Activated CD4-positive, alpha-beta T cell treated with anti-CD3 and anti-CD28 coated beads, Interleukin-2, Interleukin-4, amounts not matched to agents 100 ng/mL and 50 ng/mL, durations not matched to agents 16 hours and 8 hours (primary cell): ENCODE data around the gene UBR2.
"Not testable (repeated sequence)": the region's sequence is repeated elsewhere in the genome, so short reads cannot be mapped to it uniquely, and the experiment has no call there.

Experiments
- DNase-seq: peaks from one replicate; pipeline ENCODE4 v3.0.0-alpha.2; 2020; ENCODE audit warnings: low spot score

Gene UBR2

GRCh38 chr6:42693725-42694323, 130.0 kb downstream of the UBR2 start:
- no peak for DNase-seq

GRCh38 chr6:42694586-42694985, 130.8 kb downstream of the UBR2 start:
- DNase-seq, result no peak

GRCh38 chr6:42696526-42697267, 132.9 kb downstream of the UBR2 start:
- no peak for DNase-seq

- no peak for DNase-seq
Observed at GRCh38 chr6:42697268-42697655, 133.4 kb downstream of the UBR2 start.

- no peak for DNase-seq
Observed at GRCh38 chr6:42698217-42698616, 134.4 kb downstream of the UBR2 start.

- DNase-seq, result no peak
Observed at GRCh38 chr6:42702200-42702599, 138.4 kb downstream of the UBR2 start.

GRCh38 chr6:42702786-42703185, 139.0 kb downstream of the UBR2 start:
- not testable (repeated sequence) for DNase-seq

GRCh38 chr6:42704251-42704936, 140.6 kb downstream of the UBR2 start:
- no peak for DNase-seq

GRCh38 chr6:42704937-42705374, 141.1 kb downstream of the UBR2 start:
- no peak for DNase-seq

- DNase-seq, result no peak
Observed at GRCh38 chr6:42707595-42707994, 143.8 kb downstream of the UBR2 start.

GRCh38 chr6:42708096-42708495, 144.3 kb downstream of the UBR2 start:
- DNase-seq, result no peak

- no peak for DNase-seq
Observed at GRCh38 chr6:42709871-42710270, 146.0 kb downstream of the UBR2 start.

GRCh38 chr6:42710316-42710715, 146.5 kb downstream of the UBR2 start:
- no peak for DNase-seq

GRCh38 chr6:42711930-42712329, 148.1 kb downstream of the UBR2 start:
- no peak for DNase-seq

- no peak for DNase-seq
Observed at GRCh38 chr6:42714098-42714761, 150.4 kb downstream of the UBR2 start.

- no peak for DNase-seq
Observed at GRCh38 chr6:42715871-42716270, 152.0 kb downstream of the UBR2 start.

- DNase-seq, result no peak
Observed at GRCh38 chr6:42720739-42721138, 156.9 kb downstream of the UBR2 start.

GRCh38 chr6:42722497-42722896, 158.7 kb downstream of the UBR2 start, which contains the start of gene PRPH2:
TSS of gene PRPH2 (minus strand) at chr6:42722597. CDS start at chr6:42722334, 263 bp downstream.
- DNase-seq, result no peak

- DNase-seq, result no peak
Observed at GRCh38 chr6:42724825-42725224, 161.0 kb downstream of the UBR2 start.

GRCh38 chr6:42726026-42726425, 162.2 kb downstream of the UBR2 start:
- no peak for DNase-seq

- peak; percentile 79 for DNase-seq
Observed at GRCh38 chr6:42726485-42727086, 162.8 kb downstream of the UBR2 start.

- DNase-seq, result no peak
Observed at GRCh38 chr6:42727087-42727611, 163.3 kb downstream of the UBR2 start.
